Fibroblast of lung (primary cell): ENCODE measurements around the gene NT5DC1. TPM values are rescaled to one million over a fixed set of nuclear protein-coding genes. Genes with fewer than 3 reads are reported as not detected.
A peak's percentile ranks its signal among the peaks of the same experiment; 100 is the strongest.

Experiments
- DNase-seq, 2 donors: peaks; one replicate each; pipeline versions ENCODE4 v3.0.0 to v3.0.0-alpha.2; 2010; ENCODE audit warnings: low read depth in 2 of 2
- H2AFZ ChIP-seq: 2 replicates; pipeline ENCODE4 v1.5.1; 2012; ENCODE audit warnings: low read length, control low read depth, inconsistent platforms
- H3K27ac ChIP-seq: 2 replicates; pipeline ENCODE4 v1.5.1; 2011; ENCODE audit warnings: low read length, control low read depth; ENCODE audit not compliant: insufficient read depth
- H3K27me3 ChIP-seq: 2 replicates; pipeline ENCODE4 v1.5.1; 2011; ENCODE audit warnings: mild to moderate bottlenecking, low read length; ENCODE audit not compliant: control insufficient read depth, insufficient read depth
- H3K36me3 ChIP-seq: 2 replicates; pipeline ENCODE4 v1.5.1; 2011; ENCODE audit warnings: low read length; ENCODE audit not compliant: control insufficient read depth, insufficient read depth
- H3K4me1 ChIP-seq: 2 replicates; pipeline ENCODE4 v1.5.1; 2011; ENCODE audit warnings: low read length; ENCODE audit not compliant: control insufficient read depth, insufficient read depth; ENCODE audit errors: extremely low read depth
- H3K4me2 ChIP-seq: 2 replicates; pipeline ENCODE4 v1.5.1; 2011; ENCODE audit warnings: low read length, control low read depth; ENCODE audit not compliant: insufficient read depth; ENCODE audit errors: extremely low read depth
- H3K4me3 ChIP-seq, 4 experiments: fragments of 200-600 bp in 1 of 4; sonication (generic) in 1 of 4; replicated peaks in 1 of 4; 2 replicates each; pipeline ENCODE4 v1.5.1; 2011 to 2016; ENCODE audit warnings: low read length in 4 of 4, low read depth in 3 of 4, mild to moderate bottlenecking in 3 of 4, control low read depth in 2 of 4, inconsistent platforms in 1 of 4, mixed read lengths in 1 of 4; ENCODE audit not compliant: insufficient read depth in 1 of 4; ENCODE audit errors: control extremely low read depth in 1 of 4
- H3K79me2 ChIP-seq: 2 replicates; pipeline ENCODE4 v1.5.1; 2012; ENCODE audit warnings: mild to moderate bottlenecking, low read length, inconsistent platforms; ENCODE audit not compliant: control insufficient read depth, insufficient read depth
- H3K9ac ChIP-seq: 2 replicates; pipeline ENCODE4 v1.5.1; 2011; ENCODE audit warnings: mild to moderate bottlenecking, low read length, control low read depth; ENCODE audit not compliant: insufficient read depth
- H3K9me3 ChIP-seq: 2 replicates; pipeline ENCODE4 v1.5.1; 2012; ENCODE audit warnings: low read depth, low read length; ENCODE audit not compliant: control insufficient read depth, insufficient read depth
- H4K20me1 ChIP-seq: 2 replicates; pipeline ENCODE4 v1.5.1; 2011; ENCODE audit warnings: low read length; ENCODE audit not compliant: control insufficient read depth, insufficient read depth; ENCODE audit errors: extremely low read depth
- EZH2 ChIP-seq: IDR thresholded peaks from 2 replicates; pipeline ENCODE4 v1.5.1; 2012; ENCODE audit warnings: low read length, control low read depth, mild to moderate bottlenecking; ENCODE audit errors: missing control alignments
- polyA plus RNA-seq, 2 donors: library from polyadenylated mRNA; depleted of rRNA in 1 of 2; stranded (reverse) in 1 of 2; unstranded in 1 of 2; fragments of >200 nt; gene quantifications; 2 replicates each; pipeline ENCODE4 v1.2.1, GENCODE V29; 2011 to 2012; ENCODE audit warnings: missing spikeins in 1 of 2
- total RNA-seq: library from RNA; depleted of rRNA; stranded (reverse); fragments of >200 nt; gene quantifications from 2 replicates; pipeline ENCODE4 v1.2.1, GENCODE V29; 2014
- TF ChIP-seq, protein P1 (sequence below), 2 donors: IDR thresholded peaks in 1 of 2; conservative IDR thresholded peaks in 1 of 2; 1 replicate in 1 of 2; 2 replicates in 1 of 2; pipeline ENCODE4 v1.5.1; 2011 to 2012; ENCODE audit warnings: low read length in 2 of 2, control low read depth in 1 of 2, inconsistent platforms in 1 of 2, low read depth in 1 of 2, mild to moderate bottlenecking in 1 of 2

Gene NT5DC1
- total and polyA plus RNA-seq, 2 donors (not counting 1 experiment from before 2014, with no cell fraction given), result 8.1 to 17.9 TPM

DNA sequence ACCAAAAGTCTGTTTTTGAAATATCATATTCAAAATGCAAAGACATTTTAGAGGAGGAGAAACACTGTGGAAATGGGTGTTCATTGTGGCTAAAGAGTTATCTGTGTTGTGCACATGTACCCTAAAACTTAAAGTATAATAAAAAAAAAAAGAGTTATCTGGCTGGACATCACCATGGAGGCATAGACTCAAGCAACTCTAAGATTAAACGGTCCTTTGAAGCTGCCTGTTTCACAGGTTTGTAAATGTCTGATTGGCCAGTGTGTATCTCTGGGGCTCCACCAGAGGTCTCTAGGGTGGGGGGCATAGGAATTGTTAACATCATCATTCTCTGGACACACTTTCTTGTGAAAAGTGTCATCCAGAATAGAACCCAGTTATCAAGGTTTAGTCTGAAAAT is 114.0 kb downstream of the NT5DC1 start:
- H3K27me3 ChIP-seq, result no peaks in the 10 kb centered on the region
- H4K20me1 ChIP-seq, result no peaks in the 10 kb centered on the region
- no peak for DNase-seq
- no peaks in the 10 kb centered on the region for H3K9me3 ChIP-seq
- H3K27ac ChIP-seq, result no peak overlapping the region
- H3K4me2 ChIP-seq, result no peak overlapping the region
- no peaks in the 10 kb centered on the region for H3K79me2 ChIP-seq
- H3K9ac ChIP-seq, result no peak overlapping the region
- H2AFZ ChIP-seq, result no peak overlapping the region
- H3K36me3 ChIP-seq, result no peaks in the 10 kb centered on the region
- no peak for TF ChIP-seq EZH2
- TF ChIP-seq, protein P1, sequence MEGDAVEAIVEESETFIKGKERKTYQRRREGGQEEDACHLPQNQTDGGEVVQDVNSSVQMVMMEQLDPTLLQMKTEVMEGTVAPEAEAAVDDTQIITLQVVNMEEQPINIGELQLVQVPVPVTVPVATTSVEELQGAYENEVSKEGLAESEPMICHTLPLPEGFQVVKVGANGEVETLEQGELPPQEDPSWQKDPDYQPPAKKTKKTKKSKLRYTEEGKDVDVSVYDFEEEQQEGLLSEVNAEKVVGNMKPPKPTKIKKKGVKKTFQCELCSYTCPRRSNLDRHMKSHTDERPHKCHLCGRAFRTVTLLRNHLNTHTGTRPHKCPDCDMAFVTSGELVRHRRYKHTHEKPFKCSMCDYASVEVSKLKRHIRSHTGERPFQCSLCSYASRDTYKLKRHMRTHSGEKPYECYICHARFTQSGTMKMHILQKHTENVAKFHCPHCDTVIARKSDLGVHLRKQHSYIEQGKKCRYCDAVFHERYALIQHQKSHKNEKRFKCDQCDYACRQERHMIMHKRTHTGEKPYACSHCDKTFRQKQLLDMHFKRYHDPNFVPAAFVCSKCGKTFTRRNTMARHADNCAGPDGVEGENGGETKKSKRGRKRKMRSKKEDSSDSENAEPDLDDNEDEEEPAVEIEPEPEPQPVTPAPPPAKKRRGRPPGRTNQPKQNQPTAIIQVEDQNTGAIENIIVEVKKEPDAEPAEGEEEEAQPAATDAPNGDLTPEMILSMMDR (conservative IDR thresholded peaks at IDR 0.05 in 1 of 2, IDR thresholded peaks at IDR 0.05 in 1 of 2; ENCODE audit: low read depth in 1 of 2, low read length in 2 of 2), result no peak
- no peaks in the 10 kb centered on the region for H3K4me1 ChIP-seq
- no peak overlapping the region for H3K4me3 ChIP-seq

DNA sequence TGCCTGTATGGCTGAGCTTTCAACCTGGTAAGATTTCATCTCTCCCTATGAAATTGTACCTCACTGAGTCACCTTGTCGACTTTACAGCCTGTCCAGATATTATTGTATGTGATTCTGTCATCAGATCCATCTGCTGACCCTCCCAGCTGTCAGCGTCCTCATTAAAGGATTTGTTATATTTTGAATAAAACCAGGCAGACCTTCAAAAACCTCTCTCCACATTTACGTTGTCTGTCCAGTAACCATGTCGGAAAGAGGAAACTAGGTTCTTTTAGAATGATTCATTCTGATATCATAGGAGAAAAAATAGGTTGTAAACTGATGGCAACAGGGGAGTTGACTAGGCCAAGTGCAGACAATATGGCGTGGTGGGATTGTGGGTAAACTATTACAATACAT is 114.8 kb downstream of the NT5DC1 start:
- DNase-seq, result peak in 1 of 2 donors; percentile 51
- no peak overlapping the region for H2AFZ ChIP-seq
- no peak overlapping the region for H3K4me3 ChIP-seq
- H3K79me2 ChIP-seq, result no peaks in the 10 kb centered on the region
- no peak overlapping the region for H3K9ac ChIP-seq
- H3K36me3 ChIP-seq, result no peaks in the 10 kb centered on the region
- H3K4me2 ChIP-seq, result no peak overlapping the region
- H4K20me1 ChIP-seq, result no peaks in the 10 kb centered on the region
- H3K9me3 ChIP-seq, result no peaks in the 10 kb centered on the region
- H3K4me1 ChIP-seq, result no peaks in the 10 kb centered on the region
- TF ChIP-seq EZH2, result no peak
- TF ChIP-seq, protein P1 (conservative IDR thresholded peaks at IDR 0.05 in 1 of 2, IDR thresholded peaks at IDR 0.05 in 1 of 2; ENCODE audit: low read depth in 1 of 2, low read length in 2 of 2), result no peak
- no peak overlapping the region for H3K27ac ChIP-seq
- no peaks in the 10 kb centered on the region for H3K27me3 ChIP-seq

GRCh38 chr6:116217069-116217468 is 116.4 kb downstream of the NT5DC1 start:
- Histone ChIP-seq H3K4me2 (no peak overlapping the region), H3K27me3 (no peaks in the 10 kb centered on the region), H2AFZ (no peak overlapping the region), H3K27ac (no peak overlapping the region), H4K20me1 (no peaks in the 10 kb centered on the region), H3K4me3 (no peak overlapping the region), H3K9me3 (no peaks in the 10 kb centered on the region), H3K9ac (no peak overlapping the region), H3K36me3 (no peaks in the 10 kb centered on the region), H3K79me2 (no peaks in the 10 kb centered on the region), H3K4me1 (no peaks in the 10 kb centered on the region)
- TF ChIP-seq, protein P1 (conservative IDR thresholded peaks at IDR 0.05 in 1 of 2, IDR thresholded peaks at IDR 0.05 in 1 of 2; ENCODE audit: low read depth in 1 of 2, low read length in 2 of 2), result peak; percentile 24 to 54
- TF ChIP-seq EZH2, result no peak
- peak; percentile 32 to 65 for DNase-seq
